HG03565 (cell line): ENCODE measurements around the gene COMMD1.
A peak's percentile ranks its signal among the peaks of the same experiment; 100 is the strongest.
"Not testable (repeated sequence)": the region's sequence is repeated elsewhere in the genome, so short reads cannot be mapped to it uniquely, and the experiment has no call there.

ENCODE experiments used
- ATAC-seq: cut with Tn5 transposase; IDR thresholded peaks from one replicate; pipeline ENCODE4 v1.9.1; 2021; ENCODE audit warnings: mild to moderate bottlenecking, moderate library complexity; ENCODE audit not compliant: unreplicated experiment

COMMD1 gene

DNA sequence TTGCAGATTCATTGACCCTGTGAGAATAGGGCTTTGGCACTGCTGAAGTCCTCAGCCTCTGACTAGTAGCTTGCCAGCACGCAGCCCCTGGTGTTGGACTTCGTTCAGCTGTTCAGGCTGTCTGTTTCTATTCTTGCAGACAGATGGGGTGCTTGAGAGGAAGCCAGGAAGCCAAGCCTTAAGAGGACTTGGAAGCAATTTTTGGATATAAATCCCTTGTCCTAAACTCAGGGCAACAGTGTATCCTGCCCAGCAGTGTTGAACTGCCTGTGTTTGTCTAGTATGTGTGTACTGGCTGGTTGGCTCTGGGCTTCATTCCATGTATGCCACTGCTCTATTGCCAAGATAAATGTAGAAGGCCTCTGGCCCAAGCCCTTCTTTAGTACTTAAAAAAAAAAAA, 108.6 kb downstream of the COMMD1 start:
- ATAC-seq, result no peak

DNA sequence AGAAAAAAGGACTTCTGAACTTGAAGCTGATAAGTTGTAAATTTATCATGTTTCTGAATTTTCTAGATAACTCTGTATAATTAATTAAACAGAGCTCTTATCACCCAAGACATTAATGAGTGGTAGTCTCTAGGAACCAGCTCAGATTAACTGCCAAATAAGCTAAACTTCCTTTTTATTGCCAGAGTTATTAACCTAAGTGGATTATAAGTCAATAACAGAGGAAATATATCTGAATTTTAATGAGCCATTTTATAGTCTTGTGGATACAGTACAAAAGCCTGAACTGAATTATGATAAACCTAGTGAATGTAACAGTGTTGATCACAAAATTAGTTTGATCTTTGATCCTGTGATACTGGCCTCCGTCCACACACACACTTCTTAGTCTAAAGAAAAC, 111.5 kb downstream of the COMMD1 start:
- no peak for ATAC-seq

DNA sequence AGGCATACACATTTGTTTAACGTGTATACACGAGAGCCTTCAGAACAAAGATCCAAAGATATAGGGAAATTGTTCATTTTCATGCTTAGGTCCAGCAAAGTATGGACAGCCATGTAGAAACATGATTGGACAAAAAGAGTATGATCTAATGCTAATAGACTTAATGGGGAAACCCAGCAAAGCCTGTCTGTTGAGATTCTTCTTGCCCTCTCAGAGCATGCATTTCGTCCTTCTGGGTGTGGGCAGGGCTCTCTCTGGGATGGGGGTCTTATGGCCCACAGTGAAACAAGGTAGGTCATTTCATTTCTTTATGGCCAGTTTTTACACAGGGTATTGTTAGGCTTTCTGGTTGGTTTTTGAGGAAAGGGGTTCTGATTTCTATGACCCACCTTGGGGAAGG, 124.4 kb downstream of the COMMD1 start:
- ATAC-seq, result no peak

DNA sequence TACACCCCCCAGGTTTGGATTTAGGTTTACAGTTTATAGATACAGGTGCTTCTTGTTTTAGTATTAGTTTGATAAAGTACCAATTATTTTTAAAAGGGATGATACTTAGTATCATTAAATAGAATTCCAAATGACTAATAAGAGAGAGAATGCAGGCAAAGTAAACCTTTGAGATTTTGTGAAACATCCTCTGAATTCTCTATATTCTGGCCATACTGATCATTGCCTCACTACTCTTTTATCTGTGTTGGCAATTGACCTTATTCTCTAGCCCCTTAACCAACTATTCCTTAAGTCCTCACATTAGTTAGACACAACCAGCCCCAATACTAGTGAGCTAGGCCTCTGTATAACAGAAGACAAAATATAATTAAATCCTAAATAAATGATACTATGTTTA, 125.4 kb downstream of the COMMD1 start:
- ATAC-seq, result no peak

DNA sequence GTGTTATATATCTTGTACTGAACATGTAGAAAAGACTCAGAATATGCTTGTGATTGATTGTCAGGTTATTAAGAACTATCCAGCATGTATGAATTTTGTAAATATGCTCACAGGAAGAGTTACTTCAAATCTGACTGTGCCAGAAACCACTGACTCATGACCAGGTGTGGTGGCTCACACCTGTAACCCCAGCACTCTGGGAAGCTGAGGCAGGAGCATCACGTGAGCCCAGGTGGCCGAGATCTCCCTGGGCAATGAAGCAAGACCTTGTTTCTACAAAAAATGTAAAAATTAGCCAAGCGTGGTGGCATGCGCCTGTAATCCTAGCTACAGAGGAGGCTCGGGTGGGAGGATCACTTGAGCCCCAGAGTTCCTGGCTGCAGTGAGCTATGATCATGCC, 126.6 kb downstream of the COMMD1 start:
- ATAC-seq, result no peak

DNA sequence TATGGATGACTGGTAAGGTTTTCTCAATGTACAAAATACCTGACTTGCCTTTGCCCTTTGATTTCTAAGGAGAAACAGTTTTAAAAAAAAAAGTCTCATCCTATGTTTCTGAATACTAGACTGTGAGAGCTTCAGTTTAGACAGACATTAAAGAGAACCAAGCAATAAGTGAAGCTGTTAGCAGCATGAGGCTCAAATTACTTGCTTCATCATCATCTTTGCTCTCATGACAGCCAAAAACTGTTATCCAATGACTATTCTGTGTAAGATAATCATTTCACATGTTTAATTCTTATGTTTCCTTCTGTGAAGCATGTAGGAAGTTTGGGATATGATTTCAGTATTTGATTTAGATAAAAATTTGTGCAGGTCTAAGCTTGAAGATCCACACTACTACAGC, 129.2 kb downstream of the COMMD1 start:
- ATAC-seq, result no peak

DNA sequence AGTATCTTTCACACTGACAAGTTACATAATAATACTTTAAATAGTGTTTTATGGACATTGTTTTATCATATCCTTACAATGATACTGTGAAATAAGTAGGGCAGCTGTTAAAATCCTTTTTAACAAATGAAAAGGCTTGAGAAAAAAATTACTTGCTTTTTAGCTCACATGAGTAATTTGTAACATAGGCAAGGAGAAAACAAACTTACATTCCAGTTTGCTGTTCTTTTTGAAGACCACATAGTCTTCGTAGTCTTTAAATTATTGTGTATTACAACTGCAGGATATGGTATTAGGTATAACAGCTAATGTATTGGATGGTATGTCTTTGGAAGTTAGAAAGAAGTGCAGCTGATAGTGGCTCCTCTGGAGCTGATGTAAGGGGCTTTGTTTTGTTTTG, 130.8 kb downstream of the COMMD1 start:
- no peak for ATAC-seq

DNA sequence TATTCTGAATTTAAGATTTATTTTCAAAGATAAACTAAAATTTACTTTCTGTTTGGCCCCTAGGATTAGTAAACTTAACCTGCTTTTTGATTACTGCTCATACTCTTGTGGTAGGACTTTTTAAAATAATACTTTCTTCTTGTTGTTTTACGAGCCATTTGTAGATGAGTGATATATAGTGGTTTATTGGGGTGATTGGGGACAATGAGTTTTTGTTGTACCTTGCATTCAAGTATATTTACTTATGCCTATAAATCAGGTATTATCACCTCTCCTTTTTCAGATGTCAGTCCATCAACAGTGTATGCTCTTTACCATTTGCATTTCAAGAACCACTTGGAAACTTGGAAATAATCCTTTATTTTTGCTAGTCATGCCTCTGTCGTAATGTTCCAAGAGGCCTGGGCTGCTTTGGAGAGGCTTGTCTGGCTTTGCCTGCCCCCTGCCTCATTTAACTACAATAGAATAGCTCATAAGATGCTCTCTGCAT, 131.3 kb downstream of the COMMD1 start:
- ATAC-seq, result no peak

DNA sequence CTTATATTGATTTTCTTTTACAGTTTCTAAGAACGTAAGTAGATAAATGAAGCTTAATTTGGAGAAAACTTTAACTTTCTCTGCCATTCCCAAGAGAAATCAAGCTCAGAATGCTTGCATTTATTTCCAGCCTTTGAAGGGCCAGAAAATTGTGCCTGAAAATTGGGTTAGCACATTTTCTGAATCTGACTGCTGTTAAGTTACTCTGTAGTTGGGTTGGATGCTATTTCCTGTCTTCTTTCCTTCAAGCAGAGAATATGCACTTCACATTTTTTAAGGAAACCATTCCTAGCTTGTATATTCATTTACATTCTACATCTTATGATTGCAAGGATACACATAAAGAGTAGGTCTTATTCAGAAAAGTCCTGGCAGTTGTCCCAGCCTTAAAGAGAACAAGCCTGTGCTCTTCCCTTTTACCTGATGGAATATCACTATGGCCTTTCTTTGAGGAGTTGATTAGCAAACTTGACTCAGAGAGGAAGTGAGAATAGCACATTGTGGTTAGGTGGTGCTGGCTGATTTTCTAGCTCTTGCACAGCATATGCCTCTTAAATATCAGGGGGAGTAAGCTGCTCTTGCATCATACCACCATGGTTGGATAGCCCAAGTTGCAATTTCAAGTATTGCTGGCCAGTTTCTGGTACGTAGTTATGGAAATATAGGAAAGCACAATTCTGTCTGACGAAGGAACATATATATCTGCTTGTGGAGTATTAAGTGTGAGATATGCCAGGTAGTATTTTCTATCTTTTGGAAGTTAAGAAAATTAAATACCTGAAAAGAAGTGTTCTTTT, 133.7 kb downstream of the COMMD1 start:
- ATAC-seq, result peak; percentile 97

DNA sequence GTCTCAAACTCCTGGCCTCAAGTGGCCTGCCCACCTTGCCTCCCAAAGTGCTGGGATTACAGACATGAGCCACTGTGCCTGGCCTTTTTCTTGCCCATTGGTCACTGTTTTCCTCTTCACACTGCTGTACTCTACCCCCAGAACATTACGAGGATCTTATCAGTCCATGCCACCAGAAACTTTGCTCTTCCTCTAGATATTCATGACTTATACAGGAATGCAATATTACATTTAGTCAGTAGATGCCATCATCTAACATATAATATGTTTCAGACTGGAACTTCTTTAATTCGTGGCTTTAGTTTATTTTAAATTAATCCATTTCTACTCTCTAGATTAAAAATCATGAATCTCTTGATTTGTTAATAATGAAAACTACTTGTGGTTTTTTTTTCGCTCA, 135.5 kb downstream of the COMMD1 start:
- no peak for ATAC-seq

DNA sequence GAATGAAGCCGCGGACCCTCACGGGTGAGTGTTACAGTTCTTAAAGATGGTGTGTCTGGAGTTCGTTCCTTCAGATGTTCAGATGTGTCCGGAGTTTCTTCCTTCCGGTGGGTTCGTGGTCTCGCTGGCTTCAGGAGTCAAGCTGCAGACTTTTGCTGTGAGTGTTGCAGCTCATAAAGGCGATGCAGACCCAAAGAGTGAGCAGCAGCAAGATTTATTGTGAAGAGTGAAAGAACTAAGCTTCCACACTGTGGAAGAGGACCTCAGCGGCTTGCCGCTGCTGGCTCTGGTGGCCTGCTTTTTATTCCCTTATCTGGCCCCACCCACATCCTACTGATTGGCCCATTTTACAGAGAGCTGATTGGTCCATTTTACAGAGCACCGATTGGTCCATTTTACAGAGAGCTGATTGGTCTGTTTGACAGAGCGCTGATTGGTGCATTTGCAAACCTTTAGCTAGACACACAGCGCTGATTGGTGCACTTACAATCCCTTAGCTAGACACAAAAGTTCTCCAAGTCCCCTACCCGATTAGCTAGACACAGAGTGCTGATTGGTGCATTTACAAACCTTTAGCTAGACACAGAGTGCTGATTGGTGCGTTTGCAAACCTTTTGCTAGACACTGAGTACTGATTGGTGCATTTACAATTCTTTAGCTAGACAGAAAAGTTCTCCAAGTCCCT, 136.4 kb downstream of the COMMD1 start:
- ATAC-seq, result not testable (repeated sequence)

DNA sequence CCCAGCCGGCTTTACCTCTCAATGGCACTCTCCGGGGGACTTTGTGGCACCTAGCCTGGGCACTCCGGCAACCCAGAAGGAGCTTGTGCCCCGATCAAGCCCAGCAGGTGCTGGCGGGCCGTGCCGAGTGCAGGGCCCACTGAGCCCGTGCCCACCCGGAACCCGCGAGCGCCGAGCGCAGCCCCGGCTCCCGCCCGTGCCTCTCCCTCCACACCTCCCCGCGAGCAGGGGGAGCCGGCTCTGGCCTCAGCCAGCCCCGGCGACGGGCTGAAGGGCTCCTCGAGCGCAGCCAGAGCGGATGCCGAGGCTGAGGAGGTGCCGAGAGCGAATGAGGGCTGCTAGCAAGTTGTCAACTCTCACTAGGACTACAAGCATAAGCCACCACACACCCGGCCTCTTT, 136.9 kb downstream of the COMMD1 start:
- no peak for ATAC-seq

DNA sequence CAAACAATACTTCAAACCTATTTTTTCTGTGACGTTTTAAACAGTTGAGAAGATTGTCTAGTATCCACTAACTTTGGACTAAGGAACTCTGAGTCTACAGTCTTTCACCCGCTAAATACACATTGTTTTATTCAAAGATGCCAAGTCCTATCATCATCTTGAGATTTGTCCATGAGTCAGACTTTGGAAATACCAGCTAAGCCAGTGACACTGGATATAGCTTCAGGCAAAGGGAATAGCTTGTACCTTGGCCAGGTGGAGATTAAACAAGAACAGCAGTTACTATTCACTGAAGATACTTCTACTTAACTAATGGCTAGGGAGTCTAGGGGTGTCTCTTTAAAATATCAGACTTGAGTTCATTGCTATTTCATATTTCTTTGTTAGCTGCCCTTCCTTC, 137.5 kb downstream of the COMMD1 start:
- no peak for ATAC-seq

DNA sequence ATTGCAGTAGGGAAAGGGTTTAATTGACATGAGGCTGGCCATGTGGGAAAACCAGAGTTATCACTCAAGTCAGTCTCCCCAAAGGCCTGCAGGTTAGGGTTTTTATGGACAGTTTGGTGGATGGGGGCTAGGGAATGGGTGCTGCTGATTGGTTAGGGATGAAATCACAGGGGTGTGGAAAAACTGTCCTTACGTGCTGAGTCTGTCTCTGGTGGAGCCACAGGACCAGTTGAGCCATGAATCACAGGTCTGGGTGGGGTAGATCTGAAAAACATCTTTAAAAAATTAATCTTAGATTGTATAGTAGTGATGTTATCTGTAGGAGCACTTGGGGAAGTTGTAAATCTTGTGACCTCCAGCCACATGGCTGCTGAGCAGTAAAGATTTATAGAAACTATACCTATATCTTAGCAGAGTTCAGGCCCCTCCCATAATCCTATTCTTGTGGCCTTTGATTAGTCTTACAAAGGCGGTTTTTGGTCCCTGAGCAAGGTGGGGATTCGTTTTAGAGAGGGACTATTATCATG, 139.6 kb downstream of the COMMD1 start:
- no peak for ATAC-seq

DNA sequence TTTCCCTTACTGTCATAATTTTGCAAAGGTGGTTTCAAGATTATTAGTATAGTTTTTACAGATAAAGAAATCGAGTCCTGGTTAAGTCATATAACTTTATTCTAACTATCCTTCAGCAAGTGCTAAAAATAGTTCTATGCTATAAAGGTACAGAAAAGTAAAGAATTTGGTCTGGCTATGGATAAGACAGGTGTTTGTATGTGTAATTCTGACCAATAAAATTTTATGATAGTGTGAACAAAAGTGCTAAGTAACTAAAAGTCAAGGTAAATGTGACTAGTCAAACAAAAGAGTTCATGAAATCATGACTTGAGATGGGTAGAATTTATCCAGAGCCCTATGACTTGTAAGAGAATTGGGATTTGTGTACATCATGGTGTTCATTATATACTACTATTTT, 140.7 kb downstream of the COMMD1 start:
- no peak for ATAC-seq

DNA sequence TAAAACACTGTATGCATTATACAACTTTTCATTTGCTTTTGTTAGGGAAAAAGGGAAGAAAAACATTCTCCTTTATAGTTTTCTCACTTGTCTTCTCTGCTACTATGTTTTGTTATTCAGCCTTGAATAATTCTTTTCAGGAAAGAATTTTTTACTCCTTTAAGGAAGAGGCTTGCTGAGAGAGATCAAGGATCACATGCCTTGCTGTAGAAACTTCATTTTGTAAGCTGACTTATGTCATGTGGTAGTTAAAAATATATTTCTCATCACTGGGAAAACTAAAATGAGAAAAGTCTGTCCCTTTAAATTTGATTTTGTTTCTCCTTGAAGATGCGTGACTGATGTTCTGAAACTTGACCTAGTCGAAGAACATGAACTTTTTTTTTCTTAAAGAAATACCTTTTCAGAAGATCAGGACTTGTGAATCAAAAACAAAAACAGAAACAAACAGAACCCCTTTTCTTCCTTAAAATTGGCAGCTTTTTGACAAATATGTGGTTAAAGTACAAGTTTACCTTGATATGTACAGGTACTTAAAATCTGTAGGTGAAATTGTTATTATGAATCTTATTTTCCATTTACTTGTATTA, 145.1 kb downstream of the COMMD1 start:
- ATAC-seq, result no peak

DNA sequence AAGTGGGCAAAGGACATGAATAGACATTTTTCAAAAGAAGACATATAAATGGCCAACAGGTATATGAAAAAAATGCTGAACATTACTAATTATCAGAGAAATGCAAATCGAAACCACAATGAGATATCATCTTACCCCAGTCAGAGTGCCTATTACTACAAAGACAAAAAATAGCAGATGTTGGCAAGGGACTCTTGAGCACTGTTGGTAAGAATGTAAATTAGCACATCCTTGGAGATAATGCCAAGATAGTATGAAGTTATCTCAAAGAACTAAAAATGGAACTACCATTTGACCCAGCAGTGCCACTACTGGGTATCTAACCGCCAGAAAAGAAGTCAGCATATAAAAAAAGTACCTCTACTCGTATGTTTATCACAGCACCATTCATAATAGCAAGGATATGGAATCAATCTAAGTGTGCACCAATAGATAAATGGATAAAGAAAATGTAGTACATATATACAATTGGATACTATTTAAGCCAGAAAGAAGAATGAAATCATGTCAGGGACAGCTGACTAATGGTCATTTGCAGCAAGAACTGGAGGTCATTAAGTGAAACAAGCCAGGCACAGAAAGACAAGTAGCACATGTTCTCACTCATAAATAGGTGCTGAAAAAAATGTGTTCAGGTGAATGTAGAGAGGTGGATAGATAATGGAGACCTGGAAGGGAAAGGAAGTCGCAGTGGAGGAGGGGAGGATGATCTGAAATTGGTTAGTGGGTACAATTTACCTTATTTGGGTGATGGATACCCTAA, 148.7 kb downstream of the COMMD1 start:
- ATAC-seq, result no peak

DNA sequence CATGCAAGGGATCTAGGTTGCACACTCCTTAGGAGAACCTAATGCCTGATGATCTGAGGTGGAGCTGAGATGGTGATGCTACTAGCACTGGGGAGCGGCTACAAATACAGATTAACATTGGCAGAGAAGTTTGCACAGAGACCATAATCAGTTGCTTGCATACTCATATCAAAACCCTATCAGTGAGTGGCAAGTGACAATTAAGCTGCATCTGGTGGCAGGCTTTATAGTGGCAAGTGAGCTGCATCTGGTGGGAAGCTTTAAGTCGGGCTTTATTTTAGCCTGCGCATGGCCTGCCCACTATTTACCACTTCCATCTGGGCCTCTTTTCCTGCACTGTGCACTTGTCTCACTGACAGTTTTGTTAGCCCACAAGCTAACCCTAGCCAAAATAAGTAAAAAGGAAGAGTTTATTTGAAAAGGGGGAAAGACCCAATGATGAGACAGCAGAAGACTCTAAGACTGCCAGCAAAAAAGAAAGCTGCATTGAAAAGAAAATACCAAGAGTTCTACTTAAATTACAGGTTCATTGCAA, 149.5 kb downstream of the COMMD1 start:
- ATAC-seq, result no peak

DNA sequence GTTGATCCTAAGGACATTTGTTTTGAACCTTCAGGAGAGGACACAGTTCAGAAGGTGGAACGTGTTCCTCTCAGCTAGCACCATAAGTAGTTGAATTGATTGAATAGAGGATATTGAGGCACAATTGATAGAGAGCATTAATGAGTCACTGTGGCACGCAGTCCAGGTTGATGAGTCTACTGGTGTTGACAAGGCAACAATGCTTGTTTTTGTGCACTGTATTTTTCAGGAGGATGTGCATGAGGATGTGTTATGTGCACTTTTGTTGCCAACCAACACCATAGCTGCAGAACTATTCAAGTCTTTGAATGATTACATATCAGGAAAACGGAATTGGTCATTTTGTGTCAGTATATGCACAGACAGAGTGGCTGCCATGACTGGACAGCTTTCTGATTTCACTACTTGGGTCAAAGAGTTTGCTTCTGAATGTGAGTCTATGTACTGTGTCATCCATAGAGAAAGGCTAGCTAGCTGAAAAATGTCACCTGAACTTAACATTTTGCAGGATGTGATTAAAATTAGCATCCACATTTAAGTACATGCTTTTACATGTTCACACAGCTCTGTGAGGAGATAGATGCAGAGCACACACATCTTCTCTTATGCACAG, 150.4 kb downstream of the COMMD1 start:
- ATAC-seq, result no peak

DNA sequence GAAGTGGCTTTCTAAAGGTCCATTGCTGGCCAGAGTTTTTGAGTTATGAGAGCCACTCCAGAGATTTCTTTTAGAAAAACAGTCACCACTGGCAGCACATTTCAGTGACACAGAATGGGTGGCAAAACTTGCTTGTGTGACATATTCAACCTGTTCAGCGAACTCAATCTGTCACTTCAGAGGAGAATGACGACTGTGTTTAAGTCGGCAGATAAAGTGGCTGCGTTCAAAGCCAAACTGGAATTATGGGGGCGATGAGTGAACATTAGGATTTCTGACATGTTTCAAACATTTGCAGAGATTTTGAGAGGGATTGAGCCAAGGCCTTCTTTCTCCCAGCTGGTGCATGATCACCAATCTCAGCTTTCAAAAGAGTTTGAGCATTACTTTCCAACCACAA, 150.9 kb downstream of the COMMD1 start:
- no peak for ATAC-seq
